ENCODE results near the gene SH2D6. TPM values are rescaled to one million over a fixed set of nuclear protein-coding genes. Genes with fewer than 3 reads are reported as not detected.

SH2D6 gene
- total RNA-seq, 1 experiment from 2014 or later, result 2.3 TPM

GRCh38 chr2:85449214-85449588 is 30.7 kb downstream of the SH2D6 start:
- H2AFZ ChIP-seq, result no peak overlapping the region
- DNase-seq, result no peak
- H3K4me3 ChIP-seq, result no peak overlapping the region
- H3K27me3 ChIP-seq (ENCODE audit: insufficient read depth, low read depth), result no peaks in the 10 kb centered on the region
- no peaks in the 10 kb centered on the region for H3K79me2 ChIP-seq (ENCODE audit: low read depth)
- no peaks in the 10 kb centered on the region for H3K9me3 ChIP-seq (ENCODE audit: insufficient read depth, low read depth)
- intact Hi-C loops (cut with micrococcal nuclease; ENCODE audit: unreplicated experiment), result no loop called here
- ChIA-PET CTCF (no interaction called here), POLR2A (ENCODE audit: unreplicated experiment) (no interaction called here)
- no peaks in the 10 kb centered on the region for H3K36me3 ChIP-seq (ENCODE audit: low read depth)
- no peak for TF ChIP-seq EZH2 (IDR thresholded peaks at IDR 0.05; ENCODE audit: low read depth)
- no peak for TF ChIP-seq CTCF (conservative IDR thresholded peaks at IDR 0.05)
- BruUV-seq (replicated peaks), result no TSS peak
- H4K20me1 ChIP-seq (ENCODE audit: insufficient read depth), result no peaks in the 10 kb centered on the region
- H3K27ac ChIP-seq, result no peak overlapping the region
- H3K4me1 ChIP-seq (replicated peaks; ENCODE audit: insufficient read depth), result peaks cover 24% of the 10 kb centered on the region
- H3F3A ChIP-seq (ENCODE audit: insufficient read depth, low read depth), result peaks cover 9% of the 10 kb centered on the region; the same call in 1 of the 2 replicates
- H3K9me2 ChIP-seq (ENCODE audit: insufficient read depth), result no peaks in the 10 kb centered on the region
- no peak overlapping the region for H3K4me2 ChIP-seq

GRCh38 chr2:85452237-85452636 is 33.7 kb downstream of the SH2D6 start:
- Histone ChIP-seq H3K4me2 (no peak overlapping the region), H2AFZ (no peak overlapping the region), H3K9me3 (ENCODE audit: insufficient read depth, low read depth) (no peaks in the 10 kb centered on the region), H3K9me2 (ENCODE audit: insufficient read depth) (no peaks in the 10 kb centered on the region), H3K27ac (no peak overlapping the region), H3F3A (ENCODE audit: insufficient read depth, low read depth) (peaks cover 9% of the 10 kb centered on the region), H4K20me1 (ENCODE audit: insufficient read depth) (no peaks in the 10 kb centered on the region), H3K4me3 (no peak overlapping the region), H3K36me3 (ENCODE audit: low read depth) (no peaks in the 10 kb centered on the region), H3K27me3 (ENCODE audit: insufficient read depth, low read depth) (no peaks in the 10 kb centered on the region), H3K4me1 (replicated peaks; ENCODE audit: insufficient read depth) (peaks cover 18% of the 10 kb centered on the region), H3K79me2 (ENCODE audit: low read depth) (no peaks in the 10 kb centered on the region)
- POLR2A ChIA-PET (ENCODE audit: unreplicated experiment), result no interaction called here
- intact Hi-C loops (cut with micrococcal nuclease; ENCODE audit: unreplicated experiment), result no loop called here
- no peak for TF ChIP-seq EZH2 (IDR thresholded peaks at IDR 0.05; ENCODE audit: low read depth)
- TF ChIP-seq CTCF (conservative IDR thresholded peaks at IDR 0.05), result no peak
- BruUV-seq (replicated peaks), result no TSS peak
- DNase-seq, result no peak
- CTCF ChIA-PET, result no interaction called here

GRCh38 chr2:85453571-85453970 is 35.1 kb downstream of the SH2D6 start:
- no TSS peak for BruUV-seq (replicated peaks)
- no peak overlapping the region for H3K27ac ChIP-seq
- H3K9me3 ChIP-seq (ENCODE audit: insufficient read depth, low read depth), result no peaks in the 10 kb centered on the region
- no peaks in the 10 kb centered on the region for H3K79me2 ChIP-seq (ENCODE audit: low read depth)
- no peaks in the 10 kb centered on the region for H3K27me3 ChIP-seq (ENCODE audit: insufficient read depth, low read depth)
- H4K20me1 ChIP-seq (ENCODE audit: insufficient read depth), result no peaks in the 10 kb centered on the region
- H3K36me3 ChIP-seq (ENCODE audit: low read depth), result no peaks in the 10 kb centered on the region
- no peaks in the 10 kb centered on the region for H3K9me2 ChIP-seq (ENCODE audit: insufficient read depth)
- H3K4me2 ChIP-seq, result no peak overlapping the region
- ChIA-PET CTCF (interaction anchor here (0.6 kb wide), 1 partner anchor 82 kb away, joined by 4 read pairs; no protein-coding TSS in a partner anchor), POLR2A (ENCODE audit: unreplicated experiment) (no interaction called here)
- intact Hi-C loops (cut with micrococcal nuclease; ENCODE audit: unreplicated experiment), result no loop called here
- peaks cover 20% of the 10 kb centered on the region for H3F3A ChIP-seq (ENCODE audit: insufficient read depth, low read depth)
- no peak overlapping the region for H3K4me3 ChIP-seq
- DNase-seq, result no peak
- no peak overlapping the region for H2AFZ ChIP-seq
- peaks cover 32% of the 10 kb centered on the region for H3K4me1 ChIP-seq (replicated peaks; ENCODE audit: insufficient read depth)
- TF ChIP-seq EZH2 (IDR thresholded peaks at IDR 0.05; ENCODE audit: low read depth) (no peak), CTCF (conservative IDR thresholded peaks at IDR 0.05) (no peak)
